Natural killer cell (primary cell): Measurements from ENCODE around the gene TRAF3IP3. TPM values are rescaled to one million over a fixed set of nuclear protein-coding genes. Genes with fewer than 3 reads are reported as not detected.
A peak's percentile ranks its signal among the peaks of the same experiment; 100 is the strongest.

Experiments used
- ATAC-seq, 3 donors: fragments of 150-1000 bp in 2 of 3; fragments of 200-7000 bp in 1 of 3; cut with Tn5 transposase; 1 replicate in 1 of 3; 2 replicates in 2 of 3; pipeline ENCODE4 v1.10.0; 2021; ENCODE audit warnings: mild to moderate bottlenecking in 2 of 3, moderate library complexity in 2 of 3
- DNase-seq, 2 donors: peaks; one replicate each; pipeline versions ENCODE4 v3.0.0 to v3.0.0-alpha.2; 2013 to 2021; ENCODE audit warnings: mixed read lengths in 1 of 2
- H3K27ac ChIP-seq: one replicate; pipeline ENCODE4 v1.5.1; 2013; ENCODE audit warnings: mild to moderate bottlenecking, low read length
- H3K27me3 ChIP-seq: one replicate; pipeline ENCODE4 v1.6.1; 2013; ENCODE audit warnings: low read length; ENCODE audit not compliant: control insufficient read depth, insufficient read depth
- H3K36me3 ChIP-seq: one replicate; pipeline ENCODE4 v1.6.1; 2013; ENCODE audit warnings: low read length; ENCODE audit not compliant: control insufficient read depth, insufficient read depth
- H3K4me1 ChIP-seq: one replicate; pipeline ENCODE4 v1.6.1; 2013; ENCODE audit warnings: low read length; ENCODE audit not compliant: control insufficient read depth, insufficient read depth
- H3K4me3 ChIP-seq: one replicate; pipeline ENCODE4 v1.5.1; 2013; ENCODE audit warnings: low read length
- H3K9me3 ChIP-seq: one replicate; pipeline ENCODE4 v1.6.1; 2013; ENCODE audit warnings: low read length; ENCODE audit not compliant: control insufficient read depth, insufficient read depth
- H3K27ac Mint-ChIP-seq, 2 donors: one replicate each; pipeline ENCODE4 v1.8.0; 2022; ENCODE audit warnings: mild to moderate bottlenecking in 2 of 2, mixed read lengths in 2 of 2, moderate library complexity in 1 of 2
- H3K27me3 Mint-ChIP-seq, 2 donors: one replicate each; pipeline ENCODE4 v1.8.0; 2022; ENCODE audit warnings: low read depth in 2 of 2, mixed read lengths in 2 of 2
- H3K36me3 Mint-ChIP-seq: one replicate; pipeline ENCODE4 v1.8.0; 2022; ENCODE audit warnings: mixed read lengths
- H3K4me1 Mint-ChIP-seq, 2 donors: one replicate each; pipeline ENCODE4 v1.8.0; 2022; ENCODE audit warnings: mixed read lengths in 2 of 2
- H3K4me3 Mint-ChIP-seq: one replicate; pipeline ENCODE4 v1.8.0; 2022; ENCODE audit warnings: mild to moderate bottlenecking, moderate library complexity, mixed read lengths
- H3K9me3 Mint-ChIP-seq, 2 donors: one replicate each; pipeline ENCODE4 v1.8.0; 2022; ENCODE audit warnings: mixed read lengths in 2 of 2
- WGBS: methylation state at CpG from one replicate; pipeline ENCODE4 v1.1.7; 2013; ENCODE audit warnings: missing lambda C conversion rate; ENCODE audit not compliant: insufficient coverage; 5-methylcytosine and 5-hydroxymethylcytosine counted together
- intact Hi-C: fragments of 100-400 bp; cut with micrococcal nuclease; formaldehyde crosslinking; loops from one replicate; pipeline ENCODE4 v1.14.2; 2022
- total RNA-seq, 4 donors: library from RNA; stranded (reverse); fragments of 120-200 nt in 1 of 4; gene quantifications; one replicate each; pipeline versions ENCODE4 v1.2.3 to v1.2.4, GENCODE V29; 2013 to 2022
- TF ChIP-seq, protein P1 (sequence below): fragments of 200-600 bp; IDR thresholded peaks from one replicate; pipeline ENCODE4 v1.8.0; 2022; ENCODE audit warnings: antibody characterized with exemption

Gene TRAF3IP3
- total RNA-seq, 3 donors from 2014 or later (not counting 1 experiment from before 2014, with no cell fraction given), result 273 to 354 (median 287) TPM

DNA sequence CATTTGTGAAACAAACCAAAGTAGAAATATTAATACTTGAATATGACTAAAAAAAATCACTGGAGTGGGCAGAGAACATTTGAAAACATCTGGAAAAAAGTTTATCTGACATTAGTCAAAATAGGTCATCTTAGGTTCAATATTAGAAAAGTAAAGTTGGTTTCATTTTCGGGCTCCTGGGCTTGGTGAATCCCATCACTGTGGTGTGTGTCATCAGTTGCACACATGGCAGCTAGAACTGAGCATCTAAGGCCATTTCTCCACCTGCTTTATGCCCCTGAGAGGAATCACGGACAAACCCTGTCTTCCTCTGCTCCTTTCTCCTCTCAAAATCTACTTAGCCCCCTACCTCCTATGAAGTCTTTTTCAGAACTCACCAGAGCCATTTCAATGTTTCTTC lies 45.8 kb upstream of the TRAF3IP3 start:
- no peak overlapping the region for H3K27ac Mint-ChIP-seq
- no peaks in the 10 kb centered on the region for H3K9me3 Mint-ChIP-seq
- Histone ChIP-seq H3K9me3 (no peaks in the 10 kb centered on the region), H3K4me3 (no peak overlapping the region), H3K36me3 (no peaks in the 10 kb centered on the region), H3K27ac (no peak overlapping the region), H3K4me1 (no peaks in the 10 kb centered on the region), H3K27me3 (no peaks in the 10 kb centered on the region)
- WGBS, result 86% methylated on average over 2 of the region's 2 CpGs
- DNase-seq (peak in 1 of 2 donors; percentile 17), ATAC-seq (no peak)
- H3K36me3 Mint-ChIP-seq, result no peaks in the 10 kb centered on the region
- intact Hi-C loops, result no loop called here
- H3K27me3 Mint-ChIP-seq, result peaks cover 7 to 9% of the 10 kb centered on the region in 2 donors
- TF ChIP-seq, protein P1, sequence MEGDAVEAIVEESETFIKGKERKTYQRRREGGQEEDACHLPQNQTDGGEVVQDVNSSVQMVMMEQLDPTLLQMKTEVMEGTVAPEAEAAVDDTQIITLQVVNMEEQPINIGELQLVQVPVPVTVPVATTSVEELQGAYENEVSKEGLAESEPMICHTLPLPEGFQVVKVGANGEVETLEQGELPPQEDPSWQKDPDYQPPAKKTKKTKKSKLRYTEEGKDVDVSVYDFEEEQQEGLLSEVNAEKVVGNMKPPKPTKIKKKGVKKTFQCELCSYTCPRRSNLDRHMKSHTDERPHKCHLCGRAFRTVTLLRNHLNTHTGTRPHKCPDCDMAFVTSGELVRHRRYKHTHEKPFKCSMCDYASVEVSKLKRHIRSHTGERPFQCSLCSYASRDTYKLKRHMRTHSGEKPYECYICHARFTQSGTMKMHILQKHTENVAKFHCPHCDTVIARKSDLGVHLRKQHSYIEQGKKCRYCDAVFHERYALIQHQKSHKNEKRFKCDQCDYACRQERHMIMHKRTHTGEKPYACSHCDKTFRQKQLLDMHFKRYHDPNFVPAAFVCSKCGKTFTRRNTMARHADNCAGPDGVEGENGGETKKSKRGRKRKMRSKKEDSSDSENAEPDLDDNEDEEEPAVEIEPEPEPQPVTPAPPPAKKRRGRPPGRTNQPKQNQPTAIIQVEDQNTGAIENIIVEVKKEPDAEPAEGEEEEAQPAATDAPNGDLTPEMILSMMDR, result no peak
- no peak overlapping the region for H3K4me3 Mint-ChIP-seq
- peaks cover 0 to 5% of the 10 kb centered on the region in 2 donors for H3K4me1 Mint-ChIP-seq

DNA sequence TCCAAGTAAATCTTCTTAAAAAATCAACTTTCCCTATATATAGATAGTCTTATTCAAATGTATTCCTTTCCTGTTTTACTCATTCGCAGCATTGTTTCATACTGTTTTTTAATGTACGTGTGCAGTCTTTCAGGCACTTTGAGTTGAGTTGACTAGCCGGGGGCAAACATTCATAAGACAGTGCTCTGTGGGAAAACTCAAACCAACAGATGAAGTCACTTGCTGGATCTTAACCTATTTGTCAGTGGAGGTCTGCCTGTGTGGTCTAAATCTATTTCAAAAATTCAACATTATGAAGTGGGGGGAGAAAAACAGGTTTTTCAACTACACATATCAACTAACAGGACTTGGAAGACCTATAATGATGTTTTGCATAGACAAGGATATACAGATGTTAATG lies 45.0 kb upstream of the TRAF3IP3 start:
- TF ChIP-seq, protein P1, result no peak
- Mint-ChIP-seq H3K9me3 (no peaks in the 10 kb centered on the region), H3K4me3 (no peak overlapping the region), H3K36me3 (no peaks in the 10 kb centered on the region), H3K27ac (no peak overlapping the region), H3K4me1 (peaks cover 0 to 5% of the 10 kb centered on the region in 2 donors), H3K27me3 (peaks cover 5 to 7% of the 10 kb centered on the region in 2 donors)
- no peak for ATAC-seq
- whole genome bisulfite sequencing, result 97% methylated on average over 3 of the region's 3 CpGs
- no peak overlapping the region for H3K27ac ChIP-seq
- no peaks in the 10 kb centered on the region for H3K27me3 ChIP-seq
- intact Hi-C loops, result no loop called here
- no peaks in the 10 kb centered on the region for H3K9me3 ChIP-seq
- no peak for DNase-seq
- no peak overlapping the region for H3K4me3 ChIP-seq
- H3K4me1 ChIP-seq, result no peaks in the 10 kb centered on the region
- no peaks in the 10 kb centered on the region for H3K36me3 ChIP-seq

DNA sequence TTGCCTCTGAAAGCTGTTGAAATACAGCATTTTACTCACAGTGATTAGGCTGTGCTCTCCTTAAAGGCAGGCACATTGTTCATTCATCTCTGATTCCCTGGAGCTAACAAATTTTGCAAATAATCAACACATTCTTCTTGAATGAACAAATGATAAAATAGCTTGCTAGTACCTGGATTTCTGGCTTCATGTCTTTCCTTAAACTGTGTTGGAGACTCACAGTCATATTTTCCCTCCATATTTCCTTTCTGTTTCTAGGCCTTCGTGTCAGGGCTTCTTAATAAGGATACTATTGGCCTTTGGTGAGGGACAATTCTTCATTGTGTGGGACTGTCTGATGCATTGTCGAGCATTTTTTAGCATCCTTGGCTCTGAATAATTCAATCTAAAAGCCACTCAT lies 41.5 kb upstream of the TRAF3IP3 start:
- Mint-ChIP-seq H3K36me3 (no peaks in the 10 kb centered on the region), H3K4me3 (no peak overlapping the region), H3K9me3 (no peaks in the 10 kb centered on the region), H3K27ac (no peak overlapping the region), H3K4me1 (peaks cover 0 to 5% of the 10 kb centered on the region in 2 donors), H3K27me3 (peaks cover 7 to 8% of the 10 kb centered on the region in 2 donors)
- Histone ChIP-seq H3K4me1 (no peaks in the 10 kb centered on the region), H3K4me3 (no peak overlapping the region), H3K27me3 (no peaks in the 10 kb centered on the region), H3K36me3 (no peaks in the 10 kb centered on the region), H3K9me3 (no peaks in the 10 kb centered on the region), H3K27ac (no peak overlapping the region)
- DNase-seq, result no peak
- TF ChIP-seq, protein P1, result no peak
- intact Hi-C loops, result no loop called here
- WGBS, result no CpG with 5 or more reads among the region's 2 CpGs
- no peak for ATAC-seq

DNA sequence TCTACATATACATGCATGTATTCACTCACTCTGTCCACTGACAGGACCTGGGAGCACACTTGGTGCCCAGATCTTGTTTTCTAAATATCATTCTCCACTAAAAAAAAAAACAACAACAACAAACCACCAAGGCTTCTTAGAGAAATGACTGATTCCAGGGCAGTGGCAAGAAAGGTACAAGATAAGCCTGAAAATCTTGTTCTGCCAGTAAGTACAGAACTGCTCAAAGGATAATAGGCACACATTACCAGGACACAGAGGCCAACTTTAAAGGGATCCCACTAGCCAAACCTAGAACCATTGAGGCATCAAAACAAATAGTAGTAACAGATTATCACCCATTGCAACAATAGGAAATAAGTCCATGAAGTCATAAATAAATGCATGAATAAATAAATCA lies 40.5 kb upstream of the TRAF3IP3 start:
- Histone ChIP-seq H3K9me3 (no peaks in the 10 kb centered on the region), H3K4me3 (no peak overlapping the region), H3K36me3 (no peaks in the 10 kb centered on the region), H3K27me3 (no peaks in the 10 kb centered on the region), H3K4me1 (no peaks in the 10 kb centered on the region), H3K27ac (no peak overlapping the region)
- Mint-ChIP-seq H3K27me3 (peaks cover 7 to 8% of the 10 kb centered on the region in 2 donors), H3K9me3 (no peaks in the 10 kb centered on the region), H3K4me1 (peaks cover 0 to 5% of the 10 kb centered on the region in 2 donors), H3K27ac (no peak overlapping the region), H3K36me3 (no peaks in the 10 kb centered on the region), H3K4me3 (no peak overlapping the region)
- ATAC-seq (no peak), DNase-seq (no peak)
- intact Hi-C loops, result no loop called here
- TF ChIP-seq, protein P1, result no peak
